Loucy (cell line): ENCODE measurements around the gene DPCD.

Experiments
- H2AFZ ChIP-seq: fragments of 200-600 bp; sonication (generic); 2 replicates; pipeline ENCODE4 v1.6.0; 2016; ENCODE audit warnings: antibody characterized with exemption, mild to moderate bottlenecking, low read length, moderate library complexity
- H3F3A ChIP-seq: fragments of 200-600 bp; 2 replicates; pipeline ENCODE4 v1.6.0; 2016; ENCODE audit warnings: antibody characterized with exemption, low read depth, mild to moderate bottlenecking
- H3K27me3 ChIP-seq: fragments of 200-600 bp; sonication (generic); 2 replicates; pipeline ENCODE4 v1.6.1; 2014; ENCODE audit warnings: low read length, mild to moderate bottlenecking; ENCODE audit not compliant: insufficient read depth, poor library complexity, severe bottlenecking
- H3K36me3 ChIP-seq: fragments of 200-600 bp; sonication (generic); 2 replicates; pipeline ENCODE4 v1.6.1; 2016; ENCODE audit warnings: low read length; ENCODE audit not compliant: insufficient read depth
- H3K4me1 ChIP-seq: fragments of 200-600 bp; sonication (generic); 2 replicates; pipeline ENCODE4 v1.5.1; 2014; ENCODE audit warnings: low read length, mild to moderate bottlenecking; ENCODE audit not compliant: insufficient read depth, poor library complexity, severe bottlenecking
- H3K4me2 ChIP-seq: fragments of 200-600 bp; sonication (generic); 2 replicates; pipeline ENCODE4 v1.6.0; 2014; ENCODE audit warnings: antibody characterized with exemption, low read length, low read depth, mild to moderate bottlenecking; ENCODE audit not compliant: poor library complexity, severe bottlenecking
- H3K4me3 ChIP-seq: fragments of 200-600 bp; sonication (generic); 2 replicates; pipeline ENCODE4 v1.5.1; 2014; ENCODE audit warnings: low read length, mild to moderate bottlenecking, mixed read lengths; ENCODE audit not compliant: poor library complexity, severe bottlenecking
- H3K79me2 ChIP-seq: fragments of 200-600 bp; sonication (generic); 2 replicates; pipeline ENCODE4 v1.6.1; 2014; ENCODE audit warnings: low read length; ENCODE audit not compliant: insufficient read depth
- H3K9ac ChIP-seq: fragments of 200-600 bp; sonication (generic); 2 replicates; pipeline ENCODE4 v1.6.0; 2014; ENCODE audit warnings: mild to moderate bottlenecking, low read depth, low read length, moderate library complexity; ENCODE audit not compliant: poor library complexity, severe bottlenecking
- H3K9me2 ChIP-seq: fragments of 200-600 bp; sonication (generic); replicated peaks from 2 replicates; pipeline ENCODE4 v1.6.1; 2016; ENCODE audit warnings: low read depth, low read length, mixed read lengths
- H3K9me3 ChIP-seq: fragments of 200-600 bp; sonication (generic); 2 replicates; pipeline ENCODE4 v1.6.1; 2014; ENCODE audit warnings: mild to moderate bottlenecking, antibody characterized with exemption, low read length, low read depth; ENCODE audit not compliant: insufficient read depth
- H4K20me1 ChIP-seq: fragments of 200-600 bp; sonication (generic); 2 replicates; pipeline ENCODE4 v1.6.0; 2014; ENCODE audit warnings: antibody characterized with exemption, low read length, mild to moderate bottlenecking; ENCODE audit not compliant: insufficient read depth, poor library complexity, severe bottlenecking
- CTCF ChIP-seq: fragments of 200-600 bp; sonication (generic); conservative IDR thresholded peaks from 2 replicates; pipeline ENCODE4 v1.5.1; 2014; ENCODE audit warnings: mild to moderate bottlenecking, antibody characterized with exemption, low read length
- EZH2phosphoT487 ChIP-seq: fragments of 200-600 bp; IDR thresholded peaks from 2 replicates; pipeline ENCODE4 v1.6.1; 2018; ENCODE audit warnings: antibody characterized with exemption, mild to moderate bottlenecking, moderate library complexity, borderline replicate concordance

The DPCD gene

GRCh38 chr10:101587725-101588653, at the start of gene DPCD, which contains the start of gene POLL:
DPCD (plus strand) TSS chr10:101588321; CDS start chr10:101588337, 16 bp downstream.
POLL (minus strand) TSS chr10:101588257; CDS start chr10:101587360, 897 bp downstream.
- H3K27me3 ChIP-seq = no peaks in the 10 kb centered on the region
- no peaks in the 10 kb centered on the region for H3K9me2 ChIP-seq
- peak within 1 kb of the TSS; percentile 88 for H3K9ac ChIP-seq
- H3K4me3 ChIP-seq = peak within 1 kb of the TSS; percentile 99
- peak within 1 kb of the TSS; percentile 90 for H2AFZ ChIP-seq
- H3K36me3 ChIP-seq = no peaks in the 10 kb centered on the region
- H3K9me3 ChIP-seq = no peaks in the 10 kb centered on the region
- H4K20me1 ChIP-seq = no peaks in the 10 kb centered on the region
- TF ChIP-seq EZH2phosphoT487 = no peak
- TF ChIP-seq CTCF = no peak
- no peaks in the 10 kb centered on the region for H3F3A ChIP-seq
- H3K79me2 ChIP-seq = peaks cover 13% of the 10 kb centered on the region
- peak within 1 kb of the TSS; percentile 99 for H3K4me2 ChIP-seq
- H3K4me1 ChIP-seq = peaks cover 18% of the 10 kb centered on the region

GRCh38 chr10:101538446-101538845, 49.7 kb upstream of the DPCD start:
- peaks cover 18% of the 10 kb centered on the region for H3K4me1 ChIP-seq
- H3F3A ChIP-seq = peaks cover 3% of the 10 kb centered on the region; the same call in 1 of the 2 replicates
- no peaks in the 10 kb centered on the region for H4K20me1 ChIP-seq
- no peak overlapping the region for H2AFZ ChIP-seq
- no peak overlapping the region for H3K4me2 ChIP-seq
- peaks cover 11% of the 10 kb centered on the region; the same call in 1 of the 2 replicates for H3K36me3 ChIP-seq
- no peaks in the 10 kb centered on the region for H3K79me2 ChIP-seq
- no peaks in the 10 kb centered on the region for H3K9me3 ChIP-seq
- no peaks in the 10 kb centered on the region for H3K9me2 ChIP-seq
- H3K27me3 ChIP-seq = no peaks in the 10 kb centered on the region
- no peak overlapping the region for H3K9ac ChIP-seq
- TF ChIP-seq EZH2phosphoT487 (no peak), CTCF (no peak)
- H3K4me3 ChIP-seq = no peak overlapping the region

GRCh38 chr10:101545898-101546297, 42.2 kb upstream of the DPCD start:
- Histone ChIP-seq H3K4me1 (no peaks in the 10 kb centered on the region), H3K9me3 (no peaks in the 10 kb centered on the region), H3K9ac (no peak overlapping the region), H2AFZ (no peak overlapping the region), H3K27me3 (no peaks in the 10 kb centered on the region), H3K4me2 (no peak overlapping the region), H3K9me2 (no peaks in the 10 kb centered on the region), H3K4me3 (no peak overlapping the region), H3F3A (no peaks in the 10 kb centered on the region), H3K79me2 (no peaks in the 10 kb centered on the region), H4K20me1 (no peaks in the 10 kb centered on the region), H3K36me3 (no peaks in the 10 kb centered on the region)
- TF ChIP-seq EZH2phosphoT487 (no peak), CTCF (no peak)
